GM12892 (cell line): ENCODE data around the gene GALNTL6.

ENCODE experiments used
- POLR2A ChIP-seq: IDR thresholded peaks from 2 replicates; pipeline ENCODE4 v1.6.1; 2011; ENCODE audit warnings: low read depth, low read length, control low read depth
- POLR2AphosphoS5 ChIP-seq: IDR thresholded peaks from 2 replicates; pipeline ENCODE4 v1.6.1; 2011; ENCODE audit warnings: low read depth, low read length, control low read depth

GRCh38 chr4:172898715-172899114 is 1085.5 kb downstream of the GALNTL6 start:
- TF ChIP-seq POLR2A (no peak), POLR2AphosphoS5 (no peak)
